Esophagus muscularis mucosa (tissue), 3 donors: ENCODE measurements around the gene TBKBP1.

Source experiments
- CTCF ChIP-seq, 3 experiments: fragments of 200-600 bp in 2 of 3; fragments of 450-650 bp in 1 of 3; sonication (generic) in 2 of 3; IDR thresholded peaks; one replicate each; pipeline ENCODE4 v1.5.1; 2017 to 2019; ENCODE audit warnings: antibody characterized with exemption in 3 of 3, mild to moderate bottlenecking in 2 of 3, moderate library complexity in 1 of 3
- EP300 ChIP-seq: sonication (generic); formaldehyde crosslinking; IDR thresholded peaks from one replicate; pipeline ENCODE4 v1.6.1; 2017; ENCODE audit warnings: antibody characterized with exemption

- TF ChIP-seq CTCF (IDR thresholded peaks at IDR 0.05): no peak
- TF ChIP-seq EP300: no peak
Measured at GRCh38 chr17:47705536-47706530, 11.9 kb downstream of the TBKBP1 start.
